Colonic mucosa (tissue), 4 donors: ENCODE data around the gene SMC1B. TPM values are rescaled to one million over a fixed set of nuclear protein-coding genes. Genes with fewer than 3 reads are reported as not detected.
A peak's percentile ranks its signal among the peaks of the same experiment; 100 is the strongest.
"Not testable (repeated sequence)": the region's sequence is repeated elsewhere in the genome, so short reads cannot be mapped to it uniquely, and the experiment has no call there.

Experiments used
- DNase-seq: peaks from one replicate; pipeline ENCODE4 v3.0.0-alpha.2; 2020
- H3K27ac ChIP-seq: fragments of 200-600 bp; one replicate; pipeline ENCODE4 v1.8.0; 2021
- H3K27me3 ChIP-seq: fragments of 200-600 bp; one replicate; pipeline ENCODE4 v1.8.0; 2021
- H3K36me3 ChIP-seq: fragments of 200-600 bp; one replicate; pipeline ENCODE4 v1.8.0; 2021
- H3K4me1 ChIP-seq: fragments of 200-600 bp; one replicate; pipeline ENCODE4 v1.8.0; 2021; ENCODE audit warnings: mild to moderate bottlenecking
- H3K4me3 ChIP-seq: fragments of 200-600 bp; one replicate; pipeline ENCODE4 v1.8.0; 2021
- H3K9ac ChIP-seq, 2 donors: one replicate each; pipeline ENCODE4 v1.7.0; 2013; ENCODE audit warnings: control low read depth in 2 of 2, low read depth in 2 of 2, low read length in 2 of 2
- H3K9me3 ChIP-seq: fragments of 200-600 bp; one replicate; pipeline ENCODE4 v1.8.0; 2021
- CTCF ChIP-seq: fragments of 200-600 bp; IDR thresholded peaks from one replicate; pipeline ENCODE4 v1.8.0; 2022; ENCODE audit warnings: antibody characterized with exemption, mild to moderate bottlenecking
- intact Hi-C: fragments of 100-400 bp; cut with DNase I; formaldehyde crosslinking; loops from one replicate; pipeline ENCODE4 v1.14.1; 2022
- total RNA-seq, 2 donors: library from RNA; stranded (reverse); fragmentation: NEBNext Ultra II Directional in 1 of 2; extraction: Animal tissue kit (Norgen Biotek cat#: 25700) in 1 of 2; gene quantifications; one replicate each; pipeline ENCODE4 v1.2.1, GENCODE V29; 2021
- donor health status: healthy.
- donor health status: DM: no; HTN: no; CAD: no.
- donor health status: DM: no; HTN: no; CAD: no.

Gene SMC1B
- total RNA-seq, 2 donors from 2014 or later: 0.15 TPM; not detected in 1

- Histone ChIP-seq H3K4me3 (no peak overlapping the region), H3K4me1 (no peaks in the 10 kb centered on the region), H3K27ac (no peak overlapping the region), H3K36me3 (no peaks in the 10 kb centered on the region), H3K27me3 (no peaks in the 10 kb centered on the region), H3K9ac (no peak overlapping the region), H3K9me3 (no peaks in the 10 kb centered on the region)
- intact Hi-C loops: no loop called here
- no peak for TF ChIP-seq CTCF
- DNase-seq: no peak
Measured at GRCh38 chr22:45398214-45398613, 15.2 kb downstream of the SMC1B start.

GRCh38 chr22:45397806-45398205, 15.6 kb downstream of the SMC1B start:
- TF ChIP-seq CTCF: no peak
- Histone ChIP-seq H3K9ac (no peak overlapping the region), H3K36me3 (no peaks in the 10 kb centered on the region), H3K27me3 (no peaks in the 10 kb centered on the region), H3K9me3 (no peaks in the 10 kb centered on the region), H3K4me3 (no peak overlapping the region), H3K4me1 (no peaks in the 10 kb centered on the region), H3K27ac (no peak overlapping the region)
- intact Hi-C loops: no loop called here
- no peak for DNase-seq

GRCh38 chr22:45389546-45389945, 23.9 kb downstream of the SMC1B start:
- TF ChIP-seq CTCF: no peak
- Histone ChIP-seq H3K9me3 (no peaks in the 10 kb centered on the region), H3K9ac (no peak overlapping the region), H3K36me3 (no peaks in the 10 kb centered on the region), H3K27ac (no peak overlapping the region), H3K4me1 (no peaks in the 10 kb centered on the region), H3K4me3 (no peak overlapping the region), H3K27me3 (no peaks in the 10 kb centered on the region)
- intact Hi-C loops: no loop called here
- no peak for DNase-seq

GRCh38 chr22:45381348-45381747, 32.1 kb downstream of the SMC1B start:
- intact Hi-C loops: no loop called here
- no peak for DNase-seq
- TF ChIP-seq CTCF: no peak
- no peak overlapping the region for H3K9ac ChIP-seq
- no peaks in the 10 kb centered on the region for H3K4me1 ChIP-seq
- no peaks in the 10 kb centered on the region for H3K27me3 ChIP-seq
- no peak overlapping the region for H3K27ac ChIP-seq
- no peaks in the 10 kb centered on the region for H3K9me3 ChIP-seq
- no peak overlapping the region for H3K4me3 ChIP-seq
- H3K36me3 ChIP-seq: no peaks in the 10 kb centered on the region

GRCh38 chr22:45376703-45377102, 36.7 kb downstream of the SMC1B start:
- no peak overlapping the region for H3K27ac ChIP-seq
- intact Hi-C loops: no loop called here
- peak; percentile 21 for DNase-seq
- H3K9ac ChIP-seq: no peak overlapping the region
- H3K27me3 ChIP-seq: no peaks in the 10 kb centered on the region
- H3K36me3 ChIP-seq: no peaks in the 10 kb centered on the region
- no peak for TF ChIP-seq CTCF
- no peaks in the 10 kb centered on the region for H3K9me3 ChIP-seq
- H3K4me3 ChIP-seq: no peak overlapping the region
- H3K4me1 ChIP-seq: no peaks in the 10 kb centered on the region

GRCh38 chr22:45376009-45376408, 37.4 kb downstream of the SMC1B start:
- Histone ChIP-seq H3K27ac (no peak overlapping the region), H3K4me1 (no peaks in the 10 kb centered on the region), H3K9me3 (no peaks in the 10 kb centered on the region), H3K9ac (no peak overlapping the region), H3K27me3 (no peaks in the 10 kb centered on the region), H3K36me3 (no peaks in the 10 kb centered on the region), H3K4me3 (no peak overlapping the region)
- no peak for DNase-seq
- TF ChIP-seq CTCF: no peak
- intact Hi-C loops: no loop called here

- H3K9ac ChIP-seq, intact Hi-C loops, H3K36me3 ChIP-seq, H3K27me3 ChIP-seq, DNase-seq, H3K4me3 ChIP-seq, H3K9me3 ChIP-seq, H3K27ac ChIP-seq, H3K4me1 ChIP-seq: not testable (repeated sequence)
Measured at GRCh38 chr22:45373592-45373991, 39.8 kb downstream of the SMC1B start.
